Subcutaneous adipose tissue (tissue), 4 donors: ENCODE results near the gene NPW. TPM values are rescaled to one million over a fixed set of nuclear protein-coding genes. Genes with fewer than 3 reads are reported as not detected.

Source experiments
- CTCF ChIP-seq: fragments of 450-650 bp; IDR thresholded peaks from one replicate; pipeline ENCODE4 v1.5.1; 2016; ENCODE audit warnings: low read depth, mild to moderate bottlenecking, control low read depth, antibody characterized with exemption, moderate library complexity
- total RNA-seq, 4 donors: library from RNA; depleted of rRNA; stranded (reverse); fragments of >200 nt; gene quantifications; one replicate each; pipeline ENCODE4 v1.1.0, GENCODE V29; 2016

The NPW gene
- total RNA-seq, 4 donors from 2014 or later, result not detected

- TF ChIP-seq CTCF, result no peak
Observed at GRCh38 chr16:1985466-1986150, 34.0 kb upstream of the NPW start.

- TF ChIP-seq CTCF, result no peak
Observed at GRCh38 chr16:1987198-1987597, 32.4 kb upstream of the NPW start.

GRCh38 chr16:1989209-1990100 lies 30.1 kb upstream of the NPW start, which contains the start of gene SYNGR3:
Gene SYNGR3, plus strand, starts transcription at chr16:1989970. Its CDS starts 133 bp downstream, at chr16:1990103.
- TF ChIP-seq CTCF, result no peak

GRCh38 chr16:1990101-1990350 lies 29.6 kb upstream of the NPW start:
- no peak for TF ChIP-seq CTCF

GRCh38 chr16:1990351-1991134 lies 29.0 kb upstream of the NPW start:
- TF ChIP-seq CTCF, result no peak

GRCh38 chr16:1991135-1991551 lies 28.4 kb upstream of the NPW start:
- TF ChIP-seq CTCF, result no peak

GRCh38 chr16:1991588-1991947 lies 28.0 kb upstream of the NPW start:
- no peak for TF ChIP-seq CTCF
